ENCODE measurements around the gene TAAR1.

- TF ChIP-seq POLR2A (IDR thresholded peaks at IDR 0.05) = no peak
- TF ChIP-seq, protein P1, sequence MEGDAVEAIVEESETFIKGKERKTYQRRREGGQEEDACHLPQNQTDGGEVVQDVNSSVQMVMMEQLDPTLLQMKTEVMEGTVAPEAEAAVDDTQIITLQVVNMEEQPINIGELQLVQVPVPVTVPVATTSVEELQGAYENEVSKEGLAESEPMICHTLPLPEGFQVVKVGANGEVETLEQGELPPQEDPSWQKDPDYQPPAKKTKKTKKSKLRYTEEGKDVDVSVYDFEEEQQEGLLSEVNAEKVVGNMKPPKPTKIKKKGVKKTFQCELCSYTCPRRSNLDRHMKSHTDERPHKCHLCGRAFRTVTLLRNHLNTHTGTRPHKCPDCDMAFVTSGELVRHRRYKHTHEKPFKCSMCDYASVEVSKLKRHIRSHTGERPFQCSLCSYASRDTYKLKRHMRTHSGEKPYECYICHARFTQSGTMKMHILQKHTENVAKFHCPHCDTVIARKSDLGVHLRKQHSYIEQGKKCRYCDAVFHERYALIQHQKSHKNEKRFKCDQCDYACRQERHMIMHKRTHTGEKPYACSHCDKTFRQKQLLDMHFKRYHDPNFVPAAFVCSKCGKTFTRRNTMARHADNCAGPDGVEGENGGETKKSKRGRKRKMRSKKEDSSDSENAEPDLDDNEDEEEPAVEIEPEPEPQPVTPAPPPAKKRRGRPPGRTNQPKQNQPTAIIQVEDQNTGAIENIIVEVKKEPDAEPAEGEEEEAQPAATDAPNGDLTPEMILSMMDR (IDR thresholded peaks at IDR 0.05) = no peak
Observed at GRCh38 chr6:132598473-132598872, 60.5 kb downstream of the TAAR1 start.
